Measurements from ENCODE around the gene ARMC8.

- TF ChIP-seq CTCF (IDR thresholded peaks at IDR 0.05; ENCODE audit: low read depth, low read length) (no peak), POLR2A (IDR thresholded peaks at IDR 0.05; ENCODE audit: extremely low read depth, insufficient read length) (no peak)
Observed at GRCh38 chr3:138326866-138327595, 139.9 kb downstream of the ARMC8 start.
